AML-193 (cell line): ENCODE data around the gene UGT2A1.
"Not testable (repeated sequence)": the region's sequence is repeated elsewhere in the genome, so short reads cannot be mapped to it uniquely, and the experiment has no call there.

Experiments
- DNase-seq, 2 experiments: peaks; one replicate each; lab custom pipeline; 2025; lab: John Stamatoyannopoulos, UW

Gene UGT2A1

GRCh38 chr4:69653147-69653546 lies at the start of gene UGT2A1:
Gene UGT2A1 (minus strand): TSS chr4:69653247. CDS start chr4:69647644, 5,603 bp downstream.
- DNase-seq: no peak

DNA sequence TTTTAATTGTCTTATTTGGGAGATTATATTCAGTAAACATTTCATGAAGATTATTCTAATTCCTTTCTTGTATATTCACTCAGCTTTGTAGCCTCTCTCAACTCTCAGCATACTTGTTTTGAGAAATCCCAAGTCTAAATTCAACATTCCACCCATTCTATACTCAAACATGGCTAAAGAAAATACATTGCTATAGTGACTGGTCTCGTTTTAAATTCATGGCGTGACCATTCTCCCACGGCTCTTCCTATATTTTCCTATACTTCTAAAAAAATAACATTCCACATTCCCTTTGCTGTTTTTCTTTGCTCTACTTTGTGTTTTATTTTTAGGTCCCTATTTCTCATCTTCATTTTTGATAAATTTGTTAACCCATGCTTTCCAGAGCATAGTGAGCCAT lies 49.2 kb upstream of the UGT2A1 start:
- DNase-seq: no peak

- no peak for DNase-seq
Observed at GRCh38 chr4:69701696-69702095, 48.6 kb upstream of the UGT2A1 start.

GRCh38 chr4:69697536-69698242 lies 44.6 kb upstream of the UGT2A1 start:
- no peak for DNase-seq

DNA sequence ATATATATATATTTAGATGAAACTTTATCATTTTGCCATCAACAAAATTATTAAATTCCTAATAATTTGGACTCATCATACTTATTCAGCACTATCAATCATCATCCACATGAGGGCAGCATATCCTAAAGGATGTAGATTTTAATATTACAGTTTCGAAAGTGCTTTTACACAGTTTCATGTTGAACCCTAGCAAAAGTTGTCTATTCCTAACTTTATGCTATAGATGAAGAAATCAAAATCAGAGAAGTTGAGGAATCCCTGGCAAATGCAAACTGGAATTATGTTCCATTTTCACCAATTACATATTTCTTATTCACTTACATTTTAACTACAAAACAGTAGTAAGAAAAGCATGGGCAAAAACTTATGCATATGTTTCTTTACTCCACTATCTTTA lies 36.6 kb upstream of the UGT2A1 start:
- peak; percentile 54 to 61 for DNase-seq

DNA sequence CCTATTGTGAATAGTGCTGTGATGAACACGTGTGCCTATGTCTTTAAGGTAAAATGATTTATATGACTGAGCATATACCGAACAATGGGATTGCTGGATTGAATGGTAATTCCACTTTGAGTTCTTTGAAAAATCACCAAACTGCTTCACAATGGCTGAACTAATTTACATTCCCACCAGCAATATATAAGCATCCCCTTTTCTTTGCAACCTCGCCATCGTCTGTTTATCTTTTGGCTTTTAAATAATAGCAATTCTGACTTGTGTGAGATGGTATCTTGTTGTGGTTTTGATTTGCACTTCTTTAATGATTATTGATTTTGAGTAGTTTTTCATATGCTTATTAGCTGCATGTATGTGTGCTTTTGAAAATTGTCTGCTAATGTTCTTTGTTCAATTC lies 31.8 kb upstream of the UGT2A1 start:
- DNase-seq: no peak

DNA sequence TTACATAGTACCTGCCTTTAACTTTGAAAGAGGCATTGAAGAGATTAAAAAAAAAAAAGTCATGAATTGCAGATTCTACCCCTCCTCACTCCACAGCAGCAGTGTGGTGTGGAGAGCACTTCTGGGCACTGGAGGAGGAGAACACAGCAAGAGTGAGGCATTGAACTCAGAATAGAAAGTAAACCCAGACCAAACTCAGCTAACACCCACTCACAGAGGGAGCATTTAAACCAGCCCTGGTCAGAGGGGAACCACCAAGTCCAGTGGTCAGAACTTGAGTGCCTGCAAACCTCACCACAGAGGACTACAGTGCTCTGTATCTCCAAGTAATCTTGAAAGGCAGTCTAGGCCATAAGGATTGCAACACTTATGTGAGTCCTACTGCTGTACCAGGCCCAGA lies 15.6 kb upstream of the UGT2A1 start:
- DNase-seq: no peak

- DNase-seq: not testable (repeated sequence)
Observed at GRCh38 chr4:69664009-69664408, 11.0 kb upstream of the UGT2A1 start.

- not testable (repeated sequence) for DNase-seq
Observed at GRCh38 chr4:69661130-69661803, 8.2 kb upstream of the UGT2A1 start.

- no peak for DNase-seq
Observed at GRCh38 chr4:69658133-69658532, 5.1 kb upstream of the UGT2A1 start.

GRCh38 chr4:69656653-69657158 lies 3.7 kb upstream of the UGT2A1 start:
- no peak for DNase-seq

DNA sequence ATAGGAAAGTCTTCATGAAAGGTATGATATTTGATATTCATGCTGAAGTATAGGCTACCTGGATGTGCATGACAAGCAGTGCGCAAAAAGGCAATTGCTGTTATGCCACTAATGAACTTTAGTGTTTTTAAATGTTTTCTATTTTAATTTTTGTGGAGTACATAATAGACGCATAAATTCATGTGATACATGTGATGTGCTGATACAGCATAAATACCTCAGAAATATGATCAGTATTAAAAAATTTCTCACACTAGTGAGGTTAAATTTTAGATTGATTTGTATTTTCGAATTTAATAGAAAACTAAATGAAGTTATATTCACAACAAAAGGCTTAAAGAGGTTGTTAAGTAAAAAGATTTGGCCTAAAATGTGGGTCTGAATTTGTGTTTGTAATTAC lies 2.2 kb downstream of the UGT2A1 start:
- no peak for DNase-seq

DNA sequence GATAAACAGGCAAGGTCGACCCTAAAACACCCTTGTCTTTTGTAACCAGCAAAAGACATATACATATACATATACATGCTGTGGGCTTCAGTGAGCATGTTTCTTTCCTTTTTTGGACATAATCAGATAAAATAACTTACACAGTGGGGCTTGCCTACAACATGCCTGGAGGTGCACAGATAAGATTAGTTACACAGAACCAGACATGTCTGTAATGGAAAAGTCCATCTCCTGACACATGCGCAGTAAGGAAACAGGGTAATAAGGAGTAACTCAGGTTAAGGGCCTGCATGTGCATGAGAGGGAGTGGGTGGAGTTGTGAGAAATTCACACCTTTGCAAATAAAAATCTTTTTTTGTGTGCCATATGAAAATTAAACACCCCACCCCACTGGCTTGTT lies 3.4 kb downstream of the UGT2A1 start:
- no peak for DNase-seq

GRCh38 chr4:69649207-69649606 lies 3.8 kb downstream of the UGT2A1 start:
- no peak for DNase-seq

GRCh38 chr4:69642961-69643360 lies 10.1 kb downstream of the UGT2A1 start:
- DNase-seq: no peak

GRCh38 chr4:69640289-69640688 lies 12.8 kb downstream of the UGT2A1 start:
- no peak for DNase-seq

- DNase-seq: no peak
Observed at GRCh38 chr4:69639542-69639941, 13.5 kb downstream of the UGT2A1 start, which contains the start of gene UGT2A2. Gene UGT2A2 (minus strand): TSS chr4:69639642. CDS start chr4:69639640, 2 bp downstream.

GRCh38 chr4:69617083-69617694 lies 35.9 kb downstream of the UGT2A1 start:
- DNase-seq: peak; percentile 27 to 35

DNA sequence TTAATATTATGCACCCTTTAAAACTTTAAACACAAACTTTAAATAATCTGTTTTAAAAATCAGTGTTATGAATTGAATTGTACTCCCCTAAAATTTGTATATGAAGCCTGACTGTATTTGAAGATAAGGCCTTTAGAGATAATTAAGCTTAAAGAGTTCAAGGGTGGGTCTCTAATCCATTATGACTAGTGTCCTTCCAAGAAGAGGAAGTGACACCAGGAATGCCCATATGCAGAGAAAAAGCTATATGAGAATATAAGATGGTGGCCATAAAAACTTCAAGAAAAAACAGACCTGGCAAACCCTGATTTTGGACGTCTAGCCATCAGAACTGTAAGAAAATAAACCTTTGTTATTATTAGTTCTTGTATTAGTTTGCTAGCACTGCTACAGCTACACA lies 42.6 kb downstream of the UGT2A1 start:
- no peak for DNase-seq

GRCh38 chr4:69601065-69601464 lies 52.0 kb downstream of the UGT2A1 start:
- no peak for DNase-seq

GRCh38 chr4:69600013-69600412 lies 53.0 kb downstream of the UGT2A1 start:
- no peak for DNase-seq

DNA sequence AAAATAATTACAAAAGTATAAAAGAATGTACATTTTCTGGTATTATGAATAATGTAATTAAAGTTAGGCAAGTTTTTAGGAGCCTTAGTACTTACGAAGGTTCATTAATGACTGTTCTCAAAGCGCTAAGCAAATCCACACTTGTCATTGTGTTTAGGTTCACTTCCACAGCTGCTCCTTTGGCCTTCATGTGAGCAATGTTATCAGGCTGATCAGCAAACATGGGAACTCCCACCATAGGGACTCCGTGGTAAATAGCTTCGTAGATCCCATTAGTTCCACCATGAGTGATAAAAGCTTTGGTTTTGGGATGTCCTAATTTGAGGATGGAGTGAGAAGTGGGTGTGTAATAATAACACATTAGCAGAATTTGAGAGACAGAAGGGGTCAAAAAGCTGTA lies 58.7 kb downstream of the UGT2A1 start:
- DNase-seq: no peak

- DNase-seq: no peak
Observed at GRCh38 chr4:69591364-69591763, 61.7 kb downstream of the UGT2A1 start.
